Middle frontal gyrus (tissue), 1 donor: ENCODE measurements around the gene PDE8B.

Experiments
- DNase-seq: peaks from one replicate; pipeline ENCODE4 v3.0.0-alpha.2; 2015; ENCODE audit warnings: low spot score; ENCODE audit errors: extremely low spot score

PDE8B gene

DNA sequence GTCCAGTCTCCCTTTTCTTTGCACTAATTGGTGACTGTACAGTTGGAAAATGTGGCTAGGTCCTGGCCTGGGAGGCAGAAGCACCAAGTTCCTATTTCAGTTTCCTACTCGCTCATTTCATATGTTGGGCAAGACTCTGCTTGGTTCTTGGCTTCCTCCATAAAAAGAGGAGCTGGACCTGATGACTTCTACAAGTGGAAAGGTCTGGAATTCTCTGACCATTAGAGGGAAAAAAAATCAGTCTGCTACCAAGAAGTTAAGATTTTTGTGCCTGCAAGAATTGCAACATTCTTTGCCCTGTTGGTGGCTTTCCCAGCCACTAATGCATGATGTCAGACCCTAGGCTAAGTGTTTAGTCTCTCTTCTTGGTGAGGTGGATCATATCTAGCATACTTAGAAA lies 190.2 kb downstream of the PDE8B start:
- DNase-seq, result no peak

DNA sequence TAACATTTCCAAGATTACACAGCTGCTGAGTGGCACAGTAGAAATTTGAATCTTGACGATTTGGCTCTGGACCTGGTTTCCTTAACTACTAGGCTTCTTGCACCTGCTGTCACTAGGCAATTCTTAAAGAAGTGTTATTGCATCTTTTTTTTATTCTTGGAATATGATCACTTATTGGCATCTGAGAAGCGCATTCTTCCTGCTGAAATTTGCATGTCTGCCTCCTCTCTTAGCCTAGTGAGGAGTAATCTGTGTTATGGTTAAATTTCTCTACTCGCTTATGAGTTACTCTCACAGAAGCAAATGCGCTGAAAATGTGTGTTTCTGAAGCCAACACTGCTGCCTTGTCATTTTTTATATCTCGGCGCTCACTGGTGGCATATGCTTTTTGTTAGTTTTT lies 192.3 kb downstream of the PDE8B start:
- DNase-seq, result no peak

DNA sequence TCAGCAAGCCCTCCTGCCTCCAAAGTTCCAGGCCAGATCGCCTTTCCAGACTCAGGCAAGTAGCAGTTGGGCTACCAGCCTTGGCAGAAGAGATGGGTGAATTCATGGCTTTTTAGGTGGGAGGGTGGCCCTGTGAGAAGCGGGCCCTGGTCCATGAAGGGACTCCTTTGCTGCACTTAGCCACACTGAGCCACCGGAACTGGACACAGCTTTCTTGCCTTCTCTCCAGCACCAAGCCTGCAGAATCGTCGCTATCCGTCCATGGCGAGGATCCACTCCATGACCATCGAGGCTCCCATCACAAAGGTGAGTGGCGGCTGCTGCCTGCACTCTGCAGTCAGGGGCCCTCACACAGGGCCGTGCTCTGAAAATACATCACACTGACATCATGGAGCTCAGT lies 196.7 kb downstream of the PDE8B start:
- DNase-seq, result no peak

DNA sequence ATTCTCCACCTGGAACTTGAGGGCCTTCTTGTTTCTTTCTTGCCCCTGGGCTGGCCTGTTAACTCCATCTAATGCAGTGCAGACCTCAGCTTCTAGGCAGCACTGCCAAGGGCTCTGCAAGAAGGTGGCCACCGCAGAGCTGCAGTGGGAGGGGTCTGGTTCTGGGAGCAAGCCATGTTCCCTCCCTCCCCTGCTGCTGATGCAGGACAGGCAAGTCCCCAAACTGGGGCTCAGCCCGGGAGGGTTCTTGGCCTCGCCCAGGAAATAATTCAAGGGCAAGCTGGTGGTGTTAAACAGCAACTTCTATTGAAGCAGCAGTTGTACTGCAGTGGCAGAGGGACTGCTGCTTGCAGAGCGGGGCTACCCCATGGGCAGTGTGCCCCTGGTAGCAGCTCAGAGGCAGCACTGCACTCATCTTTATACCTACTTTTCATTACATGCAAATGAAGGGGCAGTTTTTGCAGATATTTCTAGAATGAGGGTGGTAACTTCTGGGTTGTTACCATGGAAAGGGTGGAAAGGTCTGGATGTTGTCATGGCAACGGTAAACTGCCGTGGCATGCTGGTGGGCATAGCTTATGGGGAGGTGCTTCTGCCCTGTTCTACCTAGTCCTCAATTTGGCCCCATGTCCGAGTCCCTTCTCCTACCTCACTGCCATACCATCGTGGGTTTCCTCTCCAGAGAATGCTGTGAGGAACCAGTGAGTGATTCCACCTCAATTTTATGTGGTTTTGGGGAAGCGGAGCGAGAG lies 199.6 kb downstream of the PDE8B start:
- no peak for DNase-seq

DNA sequence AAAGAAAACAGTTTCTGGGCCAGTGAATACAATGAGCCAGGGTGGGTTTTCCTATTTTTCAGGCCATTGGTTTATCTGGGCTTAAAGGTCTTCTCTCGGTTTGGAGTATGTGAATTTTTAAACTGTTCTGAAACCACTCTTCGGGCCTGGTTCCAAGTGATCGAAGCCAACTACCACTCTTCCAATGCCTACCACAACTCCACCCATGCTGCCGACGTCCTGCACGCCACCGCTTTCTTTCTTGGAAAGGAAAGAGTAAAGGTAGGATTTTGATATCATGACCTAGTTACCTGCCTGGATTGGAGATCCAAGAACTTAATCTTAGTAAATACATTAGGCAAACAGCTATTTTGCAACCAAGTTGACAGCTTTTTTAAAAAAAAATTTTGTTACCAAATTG lies 202.6 kb downstream of the PDE8B start:
- no peak for DNase-seq

DNA sequence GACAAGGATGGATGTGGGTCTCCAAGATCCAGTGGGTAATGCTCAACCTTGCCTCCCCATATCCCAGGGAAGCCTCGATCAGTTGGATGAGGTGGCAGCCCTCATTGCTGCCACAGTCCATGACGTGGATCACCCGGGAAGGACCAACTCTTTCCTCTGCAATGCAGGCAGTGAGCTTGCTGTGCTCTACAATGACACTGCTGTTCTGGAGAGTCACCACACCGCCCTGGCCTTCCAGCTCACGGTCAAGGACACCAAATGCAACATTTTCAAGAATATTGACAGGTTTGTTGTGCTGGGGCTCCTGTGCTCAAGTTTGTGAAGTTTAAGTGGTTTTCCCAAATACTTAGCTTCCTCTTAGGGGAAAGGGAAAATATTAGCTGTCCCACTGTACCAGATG lies 207.7 kb downstream of the PDE8B start:
- DNase-seq, result no peak

DNA sequence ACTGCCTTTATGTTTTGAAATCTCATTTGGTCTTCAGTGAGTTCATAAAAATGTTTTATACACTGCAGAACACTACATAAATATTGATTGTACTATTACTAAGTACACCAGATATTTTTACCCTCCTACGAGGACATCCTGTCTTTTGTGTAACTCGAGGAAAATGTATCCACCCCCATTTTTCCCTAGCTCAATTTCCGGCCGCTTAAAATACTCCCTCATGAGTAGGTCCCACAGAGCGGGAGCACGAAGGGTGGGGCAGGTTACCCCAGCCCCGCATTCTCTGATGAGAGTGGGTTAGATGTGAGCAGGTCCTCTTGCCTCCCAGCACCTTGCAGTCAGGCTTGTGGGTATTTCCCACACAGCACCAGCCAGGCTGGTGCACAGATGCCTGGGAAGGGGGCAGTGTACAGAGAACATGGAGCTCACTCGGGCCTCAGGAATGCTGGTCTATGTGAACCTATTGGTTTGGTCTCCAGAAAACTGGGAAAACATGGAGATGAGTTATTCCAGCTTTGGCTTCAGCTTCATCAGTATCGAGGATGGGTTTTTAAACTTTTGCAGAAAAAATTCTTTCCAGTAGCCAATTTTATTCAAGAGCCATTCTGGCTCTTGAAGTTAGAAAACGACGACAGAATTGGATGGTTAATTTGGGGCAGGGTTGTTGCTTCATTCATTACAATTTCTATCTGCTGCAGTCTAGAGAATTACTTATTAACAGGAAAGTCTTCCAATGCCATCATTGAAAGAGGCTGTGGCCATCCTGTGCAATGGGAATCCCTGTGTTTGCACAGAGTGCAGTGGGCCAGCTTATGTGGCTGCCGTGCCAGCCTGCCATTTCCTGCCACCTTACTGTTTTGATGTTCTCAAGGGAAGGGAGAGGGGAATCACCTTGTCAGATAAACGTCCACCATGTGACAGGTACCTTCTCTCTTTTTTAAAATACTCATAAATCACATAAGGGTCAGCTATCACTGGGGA lies 208.4 kb downstream of the PDE8B start:
- DNase-seq, result no peak

DNA sequence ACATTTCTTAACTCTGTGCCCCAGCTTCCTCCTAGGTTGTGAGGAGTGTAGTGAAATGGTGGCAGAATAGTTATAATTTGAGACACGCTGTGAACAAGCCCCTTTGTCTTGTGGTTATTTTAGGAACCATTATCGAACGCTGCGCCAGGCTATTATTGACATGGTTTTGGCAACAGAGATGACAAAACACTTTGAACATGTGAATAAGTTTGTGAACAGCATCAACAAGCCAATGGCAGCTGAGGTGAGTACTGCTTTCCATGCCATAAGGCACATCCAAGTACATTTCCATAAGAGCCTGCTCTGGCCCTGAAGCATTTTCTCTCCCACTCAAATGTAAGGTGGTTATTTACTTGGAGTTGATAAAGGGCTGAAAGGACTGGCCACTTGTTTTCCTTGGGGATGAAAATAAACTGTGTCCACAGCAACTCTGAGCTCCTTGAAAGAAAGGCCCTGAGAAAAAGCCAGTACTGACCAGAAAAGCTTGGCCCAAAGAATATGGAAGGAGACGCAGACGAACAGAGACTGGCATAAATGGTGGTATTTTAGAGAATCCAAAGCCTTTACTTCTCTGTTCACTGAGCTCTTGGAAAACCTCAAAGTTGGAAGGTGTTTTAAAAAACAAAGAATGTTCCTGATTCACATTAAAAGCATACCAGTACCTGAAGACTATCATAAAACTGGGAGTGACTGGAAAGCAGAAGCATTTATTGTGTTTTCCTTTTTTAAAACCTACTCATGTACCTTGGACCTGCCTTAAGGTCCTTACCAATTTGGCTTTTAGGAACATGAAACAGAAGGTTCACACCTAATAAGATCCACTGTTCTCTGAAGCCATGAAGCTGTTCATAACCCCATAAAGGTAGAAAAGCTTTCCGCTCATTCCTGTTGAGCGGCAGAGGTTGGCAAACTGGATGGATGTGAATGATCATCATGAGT lies 209.4 kb downstream of the PDE8B start:
- DNase-seq, result no peak

DNA sequence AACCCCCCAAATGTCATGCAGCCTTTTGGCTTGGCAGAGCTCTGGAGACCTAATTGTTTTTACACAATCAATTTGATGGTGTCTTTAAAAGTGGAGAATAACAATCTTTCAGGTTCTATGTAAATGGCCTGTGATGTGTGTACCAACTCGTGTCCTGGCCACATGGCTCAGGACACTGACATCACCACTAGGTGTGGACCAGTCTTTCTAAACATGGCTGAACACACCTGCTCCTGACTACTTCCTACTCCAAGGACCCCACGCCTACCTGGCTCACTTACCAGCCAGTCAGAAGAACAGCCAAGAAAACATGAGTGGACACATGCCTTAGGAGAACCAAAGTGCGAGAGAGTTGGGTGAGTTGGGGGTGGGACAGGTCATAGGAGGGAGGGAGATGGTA lies 210.5 kb downstream of the PDE8B start:
- DNase-seq, result no peak

DNA sequence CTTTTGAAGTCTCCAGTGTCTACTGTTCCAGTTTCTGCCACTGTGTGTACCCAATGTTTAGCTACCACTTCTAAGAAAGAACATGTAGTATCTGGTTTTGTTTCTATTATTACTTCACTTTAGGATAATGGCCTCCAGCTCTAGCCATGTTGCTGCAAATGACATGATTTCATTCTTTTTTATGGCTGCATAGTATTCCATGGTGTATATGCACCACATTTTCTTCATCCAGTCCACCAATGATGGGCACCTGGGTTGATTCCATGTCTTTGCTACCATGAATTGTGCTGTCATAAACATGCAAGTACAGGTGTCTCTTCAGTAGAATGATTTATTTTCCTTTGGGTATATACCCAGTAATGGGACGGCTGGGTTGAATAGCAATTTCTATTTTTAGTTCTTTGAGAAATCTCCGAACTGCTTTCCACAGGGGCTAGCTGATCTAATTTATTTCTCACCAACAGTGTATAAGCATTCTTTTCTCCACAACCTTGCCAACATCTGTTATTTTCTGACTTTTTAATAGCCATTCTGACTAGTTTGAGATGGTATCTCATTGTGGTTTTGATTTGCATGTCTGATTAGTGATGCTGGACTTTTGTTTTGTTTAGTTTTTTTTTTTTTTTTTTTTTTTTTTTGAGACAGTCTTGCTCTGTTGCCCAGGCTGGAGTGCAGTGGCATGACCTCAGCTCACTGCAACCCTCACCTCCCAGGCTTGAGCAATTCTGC lies 212.7 kb downstream of the PDE8B start:
- no peak for DNase-seq

DNA sequence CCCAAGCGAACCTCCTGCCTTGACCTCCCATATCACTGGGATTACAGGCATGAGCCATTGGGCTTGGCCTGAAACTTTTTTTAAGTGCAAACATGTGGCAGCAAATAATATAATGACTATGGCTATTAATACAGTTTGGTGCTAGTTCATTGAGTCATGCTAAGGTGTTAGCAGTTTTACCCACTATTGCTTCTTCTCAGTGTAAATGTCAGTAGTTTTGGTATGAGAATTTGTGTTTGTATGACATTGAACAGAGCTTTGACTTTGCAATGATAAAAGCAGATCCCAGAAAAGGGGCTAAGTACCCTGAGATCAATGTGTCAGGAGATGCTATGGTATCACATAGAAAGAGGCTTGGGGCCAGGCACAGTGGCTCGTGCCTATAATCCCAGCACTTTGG lies 214.4 kb downstream of the PDE8B start:
- no peak for DNase-seq

DNA sequence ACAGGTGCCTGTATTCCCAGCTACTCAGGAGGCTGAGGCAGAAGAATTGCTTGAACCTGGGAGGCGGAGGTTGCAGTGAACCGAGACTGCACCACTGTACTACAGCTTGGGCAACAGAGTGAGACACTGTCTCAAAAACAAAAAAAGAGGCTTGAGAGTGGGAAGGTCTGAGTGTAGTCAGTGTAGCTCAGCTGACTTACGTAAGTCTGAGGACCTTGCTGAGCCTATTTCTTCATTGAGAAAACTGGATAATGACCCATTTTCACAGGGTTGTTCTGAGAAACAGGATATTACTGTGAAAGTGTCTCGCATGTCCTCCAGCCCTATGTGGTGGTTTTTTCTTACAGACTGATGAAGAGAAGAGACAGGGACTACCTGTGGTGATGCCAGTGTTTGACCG lies 214.9 kb downstream of the PDE8B start:
- no peak for DNase-seq

DNA sequence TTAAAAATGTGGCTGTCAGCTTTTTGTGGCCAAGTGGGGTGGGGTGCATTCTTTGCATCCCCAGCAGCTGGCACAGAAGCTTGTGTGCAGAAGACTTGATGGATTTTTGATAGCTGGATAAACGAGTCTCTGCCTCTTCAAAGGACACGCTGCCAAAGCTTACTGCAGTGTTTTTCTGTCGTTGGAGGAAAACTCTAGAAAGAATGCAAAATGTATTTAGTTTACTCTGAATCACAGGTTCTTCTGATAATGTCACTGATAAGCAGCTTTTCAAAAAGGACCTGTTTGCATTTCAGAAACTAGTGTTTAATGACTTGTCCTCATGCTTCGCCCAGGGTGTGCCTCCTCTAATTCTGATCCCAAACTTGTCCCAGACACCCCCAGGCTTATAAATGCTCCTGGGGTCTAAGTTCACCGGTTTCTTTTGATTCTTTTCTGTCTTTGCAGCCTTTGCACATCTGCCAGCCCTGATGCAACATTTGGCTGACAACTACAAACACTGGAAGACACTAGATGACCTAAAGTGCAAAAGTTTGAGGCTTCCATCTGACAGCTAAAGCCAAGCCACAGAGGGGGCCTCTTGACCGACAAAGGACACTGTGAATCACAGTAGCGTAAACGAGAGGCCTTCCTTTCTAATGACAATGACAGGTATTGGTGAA lies 215.6 kb downstream of the PDE8B start:
- no peak for DNase-seq

DNA sequence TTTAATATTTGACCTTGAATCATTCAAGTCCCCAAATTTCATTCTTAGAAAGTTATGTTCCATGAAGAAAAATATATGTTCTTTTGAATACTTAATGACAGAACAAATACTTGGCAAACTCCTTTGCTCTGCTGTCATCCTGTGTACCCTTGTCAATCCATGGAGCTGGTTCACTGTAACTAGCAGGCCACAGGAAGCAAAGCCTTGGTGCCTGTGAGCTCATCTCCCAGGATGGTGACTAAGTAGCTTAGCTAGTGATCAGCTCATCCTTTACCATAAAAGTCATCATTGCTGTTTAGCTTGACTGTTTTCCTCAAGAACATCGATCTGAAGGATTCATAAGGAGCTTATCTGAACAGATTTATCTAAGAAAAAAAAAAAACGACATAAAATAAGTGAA lies 216.2 kb downstream of the PDE8B start:
- no peak for DNase-seq

DNA sequence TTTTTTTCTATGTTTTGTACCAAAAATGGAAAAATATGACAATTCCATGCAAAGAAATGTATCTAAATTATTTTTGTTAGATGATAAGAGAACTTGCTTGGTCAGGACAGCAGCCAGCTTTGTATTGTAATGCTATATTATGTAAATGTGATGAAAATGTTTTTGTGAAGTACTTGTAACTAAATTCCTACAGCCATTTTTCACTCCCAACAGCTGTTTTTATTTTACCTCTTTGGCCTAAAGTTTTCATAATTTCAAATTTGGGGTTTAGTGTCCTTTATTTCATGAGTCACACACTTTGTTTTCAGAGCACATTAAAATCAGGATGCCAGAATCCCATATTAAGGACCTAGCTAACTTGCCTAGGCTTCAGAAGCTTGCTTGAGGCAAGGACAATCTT lies 217.5 kb downstream of the PDE8B start:
- no peak for DNase-seq

DNA sequence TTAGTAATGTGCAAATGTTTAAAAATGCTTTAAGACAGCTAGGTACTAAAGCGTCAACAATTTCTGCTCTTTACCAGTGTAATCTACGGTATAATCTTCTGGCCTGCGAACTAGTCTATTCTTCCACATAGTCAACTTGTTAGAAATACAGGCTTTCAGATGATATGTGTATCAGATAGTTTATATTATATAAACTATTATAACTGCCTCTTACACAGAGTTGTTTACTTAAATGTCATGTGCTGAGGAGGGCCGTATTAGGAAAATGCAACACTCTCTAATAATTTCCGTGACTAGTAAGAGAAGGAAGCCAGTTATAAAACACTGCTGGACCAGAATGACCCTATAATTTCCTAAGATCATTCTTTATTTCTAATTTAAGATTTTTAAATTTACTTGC lies 218.0 kb downstream of the PDE8B start:
- no peak for DNase-seq

DNA sequence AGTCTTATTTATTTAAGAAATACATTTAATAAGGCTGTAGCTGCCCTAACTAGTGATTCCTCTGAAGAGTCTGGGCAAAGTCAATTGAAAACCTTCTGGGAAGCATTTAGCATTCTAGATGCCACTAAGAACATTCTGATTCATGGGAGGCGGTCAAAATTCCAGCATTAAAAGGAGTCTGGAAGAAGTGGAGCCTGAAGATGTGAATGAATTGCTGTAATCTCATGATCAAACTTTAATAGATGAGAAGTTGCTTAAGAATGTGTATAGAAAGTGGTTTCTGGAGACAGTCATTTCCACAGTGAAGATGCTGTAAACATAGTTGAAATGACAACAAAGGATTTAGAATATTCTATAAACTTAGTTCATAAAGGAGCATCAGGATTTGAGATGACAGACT lies 220.2 kb downstream of the PDE8B start:
- DNase-seq, result no peak

DNA sequence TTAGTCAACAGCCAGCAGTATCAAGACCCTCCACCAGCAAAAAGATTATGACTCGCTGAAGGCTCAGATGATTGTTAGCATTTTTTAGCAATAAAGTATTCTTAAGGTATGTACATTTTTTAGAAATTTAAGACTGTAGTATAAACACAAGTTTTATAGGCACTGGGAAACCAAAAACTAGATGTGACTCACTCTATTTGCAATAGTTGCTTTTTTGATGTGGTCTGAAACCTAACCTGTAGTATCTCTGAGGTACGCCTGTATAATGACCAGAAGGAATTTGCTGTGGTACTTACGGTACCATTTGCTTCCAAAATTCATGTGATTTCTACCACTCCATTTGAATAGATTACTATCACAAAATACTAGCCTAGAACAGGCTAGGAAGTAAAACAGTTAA lies 220.8 kb downstream of the PDE8B start:
- DNase-seq, result no peak

DNA sequence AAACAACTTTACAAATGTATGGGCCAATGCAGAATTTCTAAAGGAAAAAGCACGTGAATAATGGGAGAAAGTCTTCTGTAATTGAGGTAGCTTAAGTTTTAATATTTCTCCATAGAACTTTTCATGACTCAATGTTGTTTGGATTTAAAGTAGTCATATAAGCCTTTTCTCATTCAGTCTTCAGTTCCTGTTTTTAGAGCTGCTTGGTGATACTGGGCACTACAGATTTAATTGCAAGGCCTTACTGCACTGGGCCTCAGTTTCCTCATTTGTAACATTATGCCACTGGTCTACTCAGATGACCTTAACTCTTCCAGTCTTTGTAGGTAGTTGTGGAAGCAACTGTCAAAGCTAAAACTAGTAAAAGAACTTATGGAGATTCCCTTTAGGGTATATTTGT lies 221.2 kb downstream of the PDE8B start:
- DNase-seq, result no peak

DNA sequence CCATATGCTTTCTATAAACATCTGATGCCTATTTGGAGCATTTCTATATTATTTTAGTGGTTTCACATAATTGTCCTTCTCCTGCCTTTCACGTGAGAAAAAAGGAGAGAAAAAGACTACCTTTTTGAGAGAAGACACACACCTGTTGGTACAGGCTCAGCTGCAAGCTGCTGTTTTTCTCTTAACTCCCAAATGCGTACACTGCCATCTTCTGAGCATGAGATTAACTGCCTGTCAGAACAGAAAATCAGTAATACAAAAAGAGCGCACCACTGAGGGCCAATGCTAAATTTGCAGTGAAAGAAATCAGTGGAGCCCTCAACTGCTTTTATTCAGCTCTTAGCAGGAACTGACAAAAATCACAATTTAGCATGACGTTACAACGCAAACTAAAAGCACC lies 226.7 kb downstream of the PDE8B start:
- no peak for DNase-seq
